ENCODE measurements around the gene HEATR1. TPM values are rescaled to one million over a fixed set of nuclear protein-coding genes. Genes with fewer than 3 reads are reported as not detected.

HEATR1 gene
- total RNA-seq, 1 experiment from 2014 or later = 53.6 TPM

DNA sequence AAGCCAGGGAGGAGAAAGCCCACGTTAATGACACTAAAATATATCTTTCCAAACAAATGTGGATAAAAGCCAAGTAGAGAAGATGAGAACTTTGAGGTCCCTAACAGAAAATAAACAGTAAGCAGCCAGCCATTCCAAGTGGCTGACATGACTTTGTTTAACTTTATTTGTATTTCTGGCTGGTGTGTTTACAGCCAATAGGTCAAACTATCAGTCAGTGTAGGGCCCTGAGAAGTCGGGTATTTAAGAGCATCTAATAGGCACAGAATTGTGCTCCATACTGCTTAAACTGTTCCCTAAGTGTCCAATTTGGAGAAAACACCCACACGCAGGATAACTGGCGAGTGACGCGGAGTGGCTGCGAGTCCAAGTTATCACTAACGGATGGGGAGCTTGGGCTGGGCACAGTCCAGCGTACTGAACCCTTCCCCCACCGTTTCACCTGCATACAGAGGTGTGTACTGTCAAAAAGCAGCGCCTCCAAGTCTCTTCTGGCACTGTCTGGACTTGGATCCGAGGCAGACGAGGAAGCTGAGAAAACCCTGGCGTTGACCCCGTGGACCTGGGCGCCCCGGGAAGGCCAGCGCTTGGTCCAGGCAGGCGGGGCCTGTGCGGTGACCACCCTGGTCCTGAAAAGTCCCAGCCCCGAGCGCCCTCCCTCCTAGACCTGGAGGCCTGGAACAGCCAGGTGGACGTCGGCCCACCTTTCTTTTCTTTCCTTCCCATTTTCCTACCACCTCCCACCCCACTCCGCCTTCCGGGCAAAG, 81.2 kb downstream of the HEATR1 start:
- H3K79me2 ChIP-seq (ENCODE audit: low read length) = no peaks in the 10 kb centered on the region
- no peak for DNase-seq
- H3K27me3 ChIP-seq (ENCODE audit: low read length) = no peaks in the 10 kb centered on the region
- H3K4me1 ChIP-seq (ENCODE audit: low read length) = peaks cover 16% of the 10 kb centered on the region
- no peak overlapping the region for H3K27ac ChIP-seq (ENCODE audit: low read length)
- H3K4me2 ChIP-seq (ENCODE audit: low read depth, low read length, poor library complexity, severe bottlenecking) = peak overlapping the region; percentile 85
- H2AFZ ChIP-seq (ENCODE audit: low read length) = peak overlapping the region; percentile 89
- H3K36me3 ChIP-seq (ENCODE audit: insufficient read depth, low read length) = no peaks in the 10 kb centered on the region
- peak overlapping the region; percentile 73 for H3K4me3 ChIP-seq (ENCODE audit: low read length)
- no peaks in the 10 kb centered on the region for H4K20me1 ChIP-seq (ENCODE audit: insufficient read depth, low read depth, low read length)
- H3K9ac ChIP-seq (ENCODE audit: low read length) = peak overlapping the region; percentile 70
- H3K9me3 ChIP-seq (ENCODE audit: low read length) = no peaks in the 10 kb centered on the region
- no peaks in the 10 kb centered on the region for H3K9me2 ChIP-seq (replicated peaks; ENCODE audit: insufficient read depth, low read length)

- H2AFZ ChIP-seq (ENCODE audit: low read length) = no peak overlapping the region
- no peaks in the 10 kb centered on the region for H3K9me2 ChIP-seq (replicated peaks; ENCODE audit: insufficient read depth, low read length)
- no peak overlapping the region for H3K4me2 ChIP-seq (ENCODE audit: low read depth, low read length, poor library complexity, severe bottlenecking)
- no peak overlapping the region for H3K4me3 ChIP-seq (ENCODE audit: low read length)
- H3K27ac ChIP-seq (ENCODE audit: low read length) = no peak overlapping the region
- H3K9ac ChIP-seq (ENCODE audit: low read length) = no peak overlapping the region
- no peaks in the 10 kb centered on the region for H3K79me2 ChIP-seq (ENCODE audit: low read length)
- H3K27me3 ChIP-seq (ENCODE audit: low read length) = no peaks in the 10 kb centered on the region
- no peaks in the 10 kb centered on the region for H3K36me3 ChIP-seq (ENCODE audit: insufficient read depth, low read length)
- H3K9me3 ChIP-seq (ENCODE audit: low read length) = no peaks in the 10 kb centered on the region
- H4K20me1 ChIP-seq (ENCODE audit: insufficient read depth, low read depth, low read length) = no peaks in the 10 kb centered on the region
- DNase-seq = no peak
- H3K4me1 ChIP-seq (ENCODE audit: low read length) = peaks cover 16% of the 10 kb centered on the region
These were observed 83.8 kb downstream of the HEATR1 start for GRCh38 chr1:236520445-236521005.

- no peak for DNase-seq
- Histone ChIP-seq H3K79me2 (ENCODE audit: low read length) (no peaks in the 10 kb centered on the region), H3K9me2 (replicated peaks; ENCODE audit: insufficient read depth, low read length) (no peaks in the 10 kb centered on the region), H3K9ac (ENCODE audit: low read length) (no peak overlapping the region), H3K4me1 (ENCODE audit: low read length) (no peaks in the 10 kb centered on the region), H3K27ac (ENCODE audit: low read length) (no peak overlapping the region), H4K20me1 (ENCODE audit: insufficient read depth, low read depth, low read length) (no peaks in the 10 kb centered on the region), H3K4me3 (ENCODE audit: low read length) (no peak overlapping the region), H3K4me2 (ENCODE audit: low read depth, low read length, poor library complexity, severe bottlenecking) (no peak overlapping the region), H3K27me3 (ENCODE audit: low read length) (no peaks in the 10 kb centered on the region), H3K9me3 (ENCODE audit: low read length) (no peaks in the 10 kb centered on the region), H2AFZ (ENCODE audit: low read length) (no peak overlapping the region), H3K36me3 (ENCODE audit: insufficient read depth, low read length) (no peaks in the 10 kb centered on the region)
These were observed 86.0 kb downstream of the HEATR1 start for GRCh38 chr1:236518322-236518721.

- Histone ChIP-seq H3K27ac (ENCODE audit: low read length) (no peak overlapping the region), H3K9ac (ENCODE audit: low read length) (no peak overlapping the region), H3K79me2 (ENCODE audit: low read length) (no peaks in the 10 kb centered on the region), H3K4me2 (ENCODE audit: low read depth, low read length, poor library complexity, severe bottlenecking) (no peak overlapping the region), H3K9me2 (replicated peaks; ENCODE audit: insufficient read depth, low read length) (no peaks in the 10 kb centered on the region), H2AFZ (ENCODE audit: low read length) (no peak overlapping the region), H4K20me1 (ENCODE audit: insufficient read depth, low read depth, low read length) (no peaks in the 10 kb centered on the region), H3K4me1 (ENCODE audit: low read length) (no peaks in the 10 kb centered on the region), H3K9me3 (ENCODE audit: low read length) (no peaks in the 10 kb centered on the region), H3K27me3 (ENCODE audit: low read length) (no peaks in the 10 kb centered on the region), H3K4me3 (ENCODE audit: low read length) (no peak overlapping the region), H3K36me3 (ENCODE audit: insufficient read depth, low read length) (no peaks in the 10 kb centered on the region)
- no peak for DNase-seq
These were observed 87.2 kb downstream of the HEATR1 start for GRCh38 chr1:236516929-236517704.

DNA sequence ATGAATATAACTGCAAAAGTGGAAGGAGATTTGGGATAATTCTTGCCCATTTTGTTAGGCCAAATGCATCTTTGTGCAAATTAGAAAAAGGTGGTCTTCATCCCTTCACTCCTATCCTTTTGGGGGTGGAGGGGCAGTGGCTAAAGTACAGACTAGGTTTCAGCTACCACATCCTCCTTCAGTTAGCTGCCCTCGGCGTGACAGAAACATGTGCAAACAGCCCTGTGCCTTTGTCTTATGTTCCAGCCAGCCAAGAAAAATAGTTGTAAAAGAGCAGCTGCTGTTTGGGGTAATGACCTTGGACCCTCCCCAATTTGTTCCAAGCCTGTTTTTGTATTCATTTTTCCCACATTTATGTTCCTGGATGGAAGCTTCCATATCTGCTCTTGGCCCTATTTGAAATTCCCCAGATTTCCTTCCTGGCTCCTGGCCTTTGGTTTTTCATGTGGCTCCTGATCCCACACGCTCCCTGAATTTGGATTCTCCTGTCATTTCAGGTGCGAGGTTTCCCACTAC, 88.8 kb downstream of the HEATR1 start:
- no peaks in the 10 kb centered on the region for H3K9me3 ChIP-seq (ENCODE audit: low read length)
- H3K36me3 ChIP-seq (ENCODE audit: insufficient read depth, low read length) = no peaks in the 10 kb centered on the region
- no peaks in the 10 kb centered on the region for H4K20me1 ChIP-seq (ENCODE audit: insufficient read depth, low read depth, low read length)
- no peak overlapping the region for H3K4me3 ChIP-seq (ENCODE audit: low read length)
- H3K9me2 ChIP-seq (replicated peaks; ENCODE audit: insufficient read depth, low read length) = no peaks in the 10 kb centered on the region
- no peak overlapping the region for H3K4me2 ChIP-seq (ENCODE audit: low read depth, low read length, poor library complexity, severe bottlenecking)
- no peaks in the 10 kb centered on the region for H3K79me2 ChIP-seq (ENCODE audit: low read length)
- no peaks in the 10 kb centered on the region for H3K27me3 ChIP-seq (ENCODE audit: low read length)
- H3K4me1 ChIP-seq (ENCODE audit: low read length) = no peaks in the 10 kb centered on the region
- no peak overlapping the region for H3K27ac ChIP-seq (ENCODE audit: low read length)
- H2AFZ ChIP-seq (ENCODE audit: low read length) = no peak overlapping the region
- no peak overlapping the region for H3K9ac ChIP-seq (ENCODE audit: low read length)
- DNase-seq = no peak

DNA sequence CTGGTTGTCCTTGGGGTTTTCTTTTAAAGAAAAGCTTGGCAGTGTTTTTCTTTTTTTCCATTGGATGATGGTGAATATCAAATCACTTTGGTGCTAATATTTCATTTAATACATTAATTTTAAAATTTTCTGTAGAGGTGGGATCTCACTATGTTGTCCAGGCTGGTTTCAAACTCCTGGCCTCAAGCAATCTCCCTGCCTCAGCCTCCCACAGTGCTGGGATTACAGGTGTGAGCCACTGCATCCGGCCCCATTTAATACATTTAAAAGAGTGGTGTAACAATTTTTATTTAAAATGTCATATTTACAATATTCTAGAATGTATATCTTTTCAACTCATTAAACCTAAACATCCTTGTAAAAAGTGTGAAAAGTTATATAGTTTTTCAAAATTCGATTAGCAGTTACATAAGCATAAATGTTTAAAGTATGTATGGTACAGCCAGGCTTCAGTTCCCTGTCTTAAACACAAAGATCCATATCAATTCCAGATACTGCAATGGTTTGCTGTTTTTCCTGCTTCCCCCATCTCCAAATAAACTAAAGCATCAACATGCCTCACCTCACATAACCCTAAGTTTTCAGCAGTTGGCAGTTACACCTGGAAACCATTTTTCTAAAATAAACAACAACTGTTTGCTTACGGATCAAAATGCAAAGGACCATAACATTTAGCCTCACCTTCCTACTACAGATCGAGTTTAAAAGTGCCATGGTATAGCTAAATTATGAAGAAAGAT, 89.4 kb downstream of the HEATR1 start:
- Histone ChIP-seq H3K36me3 (ENCODE audit: insufficient read depth, low read length) (no peaks in the 10 kb centered on the region), H3K9me3 (ENCODE audit: low read length) (no peaks in the 10 kb centered on the region), H3K27ac (ENCODE audit: low read length) (no peak overlapping the region), H3K4me2 (ENCODE audit: low read depth, low read length, poor library complexity, severe bottlenecking) (no peak overlapping the region), H2AFZ (ENCODE audit: low read length) (no peak overlapping the region), H3K27me3 (ENCODE audit: low read length) (no peaks in the 10 kb centered on the region), H4K20me1 (ENCODE audit: insufficient read depth, low read depth, low read length) (no peaks in the 10 kb centered on the region), H3K79me2 (ENCODE audit: low read length) (no peaks in the 10 kb centered on the region), H3K9ac (ENCODE audit: low read length) (no peak overlapping the region), H3K4me3 (ENCODE audit: low read length) (no peak overlapping the region), H3K9me2 (replicated peaks; ENCODE audit: insufficient read depth, low read length) (no peaks in the 10 kb centered on the region), H3K4me1 (ENCODE audit: low read length) (no peaks in the 10 kb centered on the region)
- DNase-seq = no peak

GRCh38 chr1:236511735-236512418, 92.4 kb downstream of the HEATR1 start:
- Histone ChIP-seq H3K27me3 (ENCODE audit: low read length) (no peaks in the 10 kb centered on the region), H3K4me3 (ENCODE audit: low read length) (no peak overlapping the region), H3K79me2 (ENCODE audit: low read length) (no peaks in the 10 kb centered on the region), H3K4me1 (ENCODE audit: low read length) (no peaks in the 10 kb centered on the region), H3K9me3 (ENCODE audit: low read length) (no peaks in the 10 kb centered on the region), H3K9ac (ENCODE audit: low read length) (no peak overlapping the region), H3K9me2 (replicated peaks; ENCODE audit: insufficient read depth, low read length) (no peaks in the 10 kb centered on the region), H3K36me3 (ENCODE audit: insufficient read depth, low read length) (no peaks in the 10 kb centered on the region), H4K20me1 (ENCODE audit: insufficient read depth, low read depth, low read length) (no peaks in the 10 kb centered on the region), H2AFZ (ENCODE audit: low read length) (no peak overlapping the region), H3K27ac (ENCODE audit: low read length) (no peak overlapping the region), H3K4me2 (ENCODE audit: low read depth, low read length, poor library complexity, severe bottlenecking) (no peak overlapping the region)
- DNase-seq = no peak
